HUDEP-2 (cell line): ENCODE results near the gene TBC1D2.

ENCODE experiments used
- DNase-seq, 76 experiments: peaks; one replicate each; lab custom pipeline; 2025; ENCODE audit not compliant: unreplicated experiment in 76 of 76; lab: John Stamatoyannopoulos, UW

TBC1D2 gene

DNA sequence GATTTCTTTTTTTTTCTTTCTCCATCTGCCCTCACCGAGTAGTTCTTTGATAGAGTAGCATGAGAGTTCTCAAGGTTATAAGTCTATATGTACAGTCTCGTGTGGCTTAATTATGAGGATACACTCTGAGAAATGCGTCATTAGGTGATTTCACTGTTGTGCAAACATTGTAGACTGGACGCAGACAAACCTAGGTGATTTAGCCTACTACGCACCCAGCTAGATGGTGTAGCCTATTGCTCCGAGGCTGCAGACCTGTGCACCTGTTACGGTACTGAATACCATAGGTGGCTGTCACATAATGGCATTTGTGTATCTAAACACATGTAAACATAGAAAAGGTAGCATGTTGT lies 36.1 kb downstream of the TBC1D2 start:
- DNase-seq: no peak

DNA sequence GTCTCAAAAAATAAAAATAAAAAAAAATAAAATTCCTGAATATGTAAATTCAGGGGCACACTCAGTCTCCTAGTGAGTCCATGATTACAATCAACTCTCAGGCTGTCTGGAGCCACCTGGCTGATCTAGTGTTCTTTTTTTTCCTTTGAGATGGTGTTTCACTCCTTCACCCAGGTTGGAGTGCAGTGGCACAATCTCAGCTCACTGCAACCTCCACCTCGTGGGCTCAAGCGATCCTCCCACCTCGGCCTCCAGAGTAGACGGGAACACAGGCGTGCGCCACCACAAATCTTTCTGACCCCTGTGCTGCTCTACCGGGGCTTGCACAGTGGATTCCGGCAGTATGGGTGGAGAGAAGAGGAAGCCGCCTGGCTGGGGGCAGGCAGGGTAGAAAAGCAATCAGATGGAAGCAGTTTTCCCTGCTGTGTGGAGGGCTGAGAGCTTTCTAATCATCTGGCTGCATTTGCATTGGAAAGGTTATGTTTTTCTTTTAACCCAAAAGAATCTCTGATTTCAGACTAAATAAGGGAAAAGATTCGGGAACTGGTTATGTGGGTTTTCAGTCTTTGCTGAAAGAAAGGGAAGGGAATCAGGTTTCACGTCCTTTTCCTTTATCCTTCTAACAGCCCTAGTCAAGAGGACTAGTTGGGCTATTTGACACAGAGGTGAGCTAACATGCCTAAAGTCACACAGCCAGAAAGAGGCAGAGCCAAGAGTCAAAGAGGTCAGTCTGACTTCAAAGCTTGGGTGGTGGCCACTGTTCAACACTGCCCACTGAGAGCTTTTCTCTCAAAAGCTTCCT lies 36.7 kb downstream of the TBC1D2 start:
- no peak for DNase-seq

- DNase-seq: no peak
These were observed 38.2 kb downstream of the TBC1D2 start for GRCh38 chr9:98217255-98217654.

GRCh38 chr9:98216391-98216790 lies 39.1 kb downstream of the TBC1D2 start:
- DNase-seq: no peak

DNA sequence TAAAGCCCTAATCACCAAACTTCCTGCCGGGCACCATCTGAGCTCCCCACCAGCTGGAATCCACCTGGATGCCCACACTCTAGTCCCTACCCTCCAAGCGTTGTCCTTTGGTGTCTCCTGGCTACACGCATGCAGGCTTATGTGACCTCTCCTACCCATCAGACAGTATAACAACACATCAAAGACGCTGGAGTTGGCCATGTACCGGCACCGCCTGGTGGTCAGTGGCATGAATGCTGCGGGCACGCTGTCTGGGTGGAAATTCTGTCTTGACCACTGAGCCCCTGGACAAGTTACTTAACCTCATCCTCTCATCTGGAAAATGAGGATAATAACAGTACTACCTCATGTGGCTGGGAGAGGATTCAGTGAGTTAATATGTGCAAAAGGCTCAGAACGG lies 39.6 kb downstream of the TBC1D2 start:
- peak in 28 of 76 experiments; percentile 3 to 47 (median 18) for DNase-seq

- DNase-seq: no peak
These were observed 40.2 kb downstream of the TBC1D2 start for GRCh38 chr9:98215271-98215670.

- no peak for DNase-seq
These were observed 40.6 kb downstream of the TBC1D2 start for GRCh38 chr9:98214811-98215210.

GRCh38 chr9:98211260-98211659 lies 44.2 kb downstream of the TBC1D2 start:
- DNase-seq: no peak

DNA sequence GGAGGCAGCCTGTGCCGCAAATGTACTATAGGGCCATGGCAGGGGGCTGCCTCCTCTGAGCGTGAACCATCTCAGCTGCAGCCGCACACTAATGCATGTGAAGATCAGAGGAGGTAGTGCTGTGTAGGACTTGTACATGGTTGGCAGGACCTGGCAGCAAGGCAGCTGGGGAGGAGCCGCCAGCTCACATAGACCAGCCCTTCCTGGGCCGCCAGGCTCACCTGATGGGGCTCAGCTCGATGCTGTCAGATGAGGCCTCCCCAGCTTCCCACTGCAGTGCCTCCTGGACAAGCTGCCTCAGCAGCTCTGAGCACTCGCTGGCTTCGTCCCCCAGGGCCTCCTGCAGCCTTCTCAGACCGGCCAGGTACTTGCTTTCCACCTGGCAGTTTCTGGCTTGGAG lies 45.0 kb downstream of the TBC1D2 start:
- no peak for DNase-seq

DNA sequence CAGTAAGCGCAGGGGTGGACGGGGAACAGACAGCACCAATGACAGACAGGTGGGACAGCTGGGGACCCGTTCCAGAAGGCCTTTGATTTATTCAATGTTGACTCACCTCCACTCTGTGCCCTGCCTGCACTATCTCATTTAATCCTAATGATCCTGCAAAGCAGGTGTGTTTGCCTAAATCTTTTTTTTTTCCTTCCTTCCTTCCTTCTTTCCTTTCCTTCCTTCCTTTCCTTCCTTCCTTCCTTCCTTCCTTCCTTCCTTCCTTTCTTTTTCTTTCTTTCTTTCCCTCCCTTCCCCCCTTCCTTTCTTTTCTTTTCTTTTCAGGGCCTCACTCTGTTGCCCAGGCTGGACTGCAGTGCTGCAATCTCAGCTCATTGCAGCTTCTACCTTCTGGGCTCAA lies 45.9 kb downstream of the TBC1D2 start:
- DNase-seq: no peak

DNA sequence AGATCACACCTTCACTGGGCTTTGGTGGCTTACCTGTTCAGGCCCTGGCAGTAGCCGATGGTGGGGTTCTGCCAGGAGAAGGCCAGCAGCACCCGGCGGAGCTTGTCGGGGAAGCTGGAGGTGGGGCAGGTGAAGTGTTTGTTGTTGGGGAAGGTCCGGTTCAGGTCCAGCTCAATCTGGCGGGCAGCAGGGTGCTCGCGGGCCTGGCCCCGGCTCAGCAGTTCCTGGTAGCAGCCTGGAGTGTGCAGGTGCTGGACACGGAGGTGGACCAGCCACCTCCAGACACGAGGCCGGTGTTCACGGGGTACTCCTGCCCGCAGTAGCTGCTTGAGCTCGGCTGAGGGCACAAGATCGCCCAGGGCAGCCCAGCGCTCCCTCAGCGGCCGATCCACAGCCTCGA lies 46.8 kb downstream of the TBC1D2 start:
- no peak for DNase-seq

- no peak for DNase-seq
These were observed 47.8 kb downstream of the TBC1D2 start for GRCh38 chr9:98207606-98208005.

- no peak for DNase-seq
These were observed 48.7 kb downstream of the TBC1D2 start for GRCh38 chr9:98206754-98207153.

DNA sequence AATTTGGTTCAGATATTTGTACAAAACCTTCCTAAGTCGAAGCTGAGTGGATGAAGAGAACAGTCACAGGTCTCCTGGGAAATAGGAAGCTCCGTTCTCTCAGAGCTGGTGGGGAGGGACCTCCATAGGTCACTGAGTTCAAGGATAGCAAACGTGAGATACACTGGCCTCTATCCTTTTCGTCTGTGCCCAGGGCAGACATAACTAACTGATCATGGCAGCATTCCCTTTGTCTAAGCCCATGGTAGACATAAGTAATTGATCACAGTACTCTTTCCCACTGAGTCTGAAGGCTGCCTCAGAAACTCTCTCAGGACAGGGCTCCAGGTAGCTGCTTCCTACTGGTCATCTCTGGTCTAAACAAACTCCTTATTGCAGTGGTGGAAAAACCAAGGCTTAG lies 50.8 kb downstream of the TBC1D2 start:
- no peak for DNase-seq

GRCh38 chr9:98203153-98203552 lies 52.3 kb downstream of the TBC1D2 start:
- DNase-seq: no peak

GRCh38 chr9:98202252-98202651 lies 53.2 kb downstream of the TBC1D2 start:
- no peak for DNase-seq

DNA sequence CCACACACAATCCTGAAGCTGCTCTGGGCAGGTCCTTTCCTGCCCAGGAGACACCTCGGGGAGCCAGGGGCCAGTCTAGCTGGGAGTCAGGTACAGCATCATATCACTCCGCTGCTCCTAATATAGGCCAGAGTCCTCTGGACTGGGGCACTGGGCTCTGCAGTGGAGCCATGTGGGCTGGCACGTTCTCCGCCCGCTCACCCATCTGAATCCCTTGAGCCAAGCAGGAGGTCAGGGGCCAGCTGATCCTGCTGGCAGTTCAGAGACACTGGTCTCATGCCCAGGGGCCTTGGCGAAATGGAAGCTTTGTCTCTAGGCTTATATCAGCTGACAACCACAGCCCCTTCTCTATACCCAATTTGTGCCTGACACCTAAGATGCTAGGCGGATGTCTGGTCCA lies 53.7 kb downstream of the TBC1D2 start:
- DNase-seq: no peak

- DNase-seq: no peak
These were observed 54.3 kb downstream of the TBC1D2 start for GRCh38 chr9:98201102-98201501.

DNA sequence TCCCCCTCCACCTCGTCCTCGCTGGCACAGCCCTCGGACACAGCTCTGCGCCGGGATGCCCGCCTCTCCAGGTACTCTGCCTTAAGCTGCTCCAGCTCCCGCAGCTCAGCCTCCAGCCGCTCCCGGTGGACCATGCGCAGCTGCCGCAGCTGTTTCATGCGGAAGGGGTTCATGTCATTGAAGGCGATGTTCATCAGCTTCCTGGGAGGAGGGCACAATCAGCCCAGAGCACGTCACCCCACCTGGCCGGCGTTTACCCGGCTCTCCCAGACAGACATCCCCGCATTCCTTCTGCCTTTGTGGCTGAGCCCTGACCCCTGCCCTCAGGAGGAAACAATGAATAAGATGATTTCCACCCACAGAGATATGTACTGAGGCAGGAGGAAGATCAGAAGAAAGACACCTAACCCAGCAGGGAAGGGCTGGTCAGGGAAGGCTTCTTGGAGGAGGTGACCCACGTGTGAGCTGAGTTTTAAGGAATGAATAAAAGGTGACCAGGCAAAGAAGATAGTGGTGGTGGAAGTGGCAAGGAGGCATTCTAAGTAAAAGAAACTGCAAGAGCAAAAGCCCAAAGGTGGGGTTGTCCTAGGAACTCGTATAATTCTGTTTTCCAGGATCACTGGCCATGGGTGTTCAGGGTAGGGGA lies 55.9 kb downstream of the TBC1D2 start:
- DNase-seq: no peak

DNA sequence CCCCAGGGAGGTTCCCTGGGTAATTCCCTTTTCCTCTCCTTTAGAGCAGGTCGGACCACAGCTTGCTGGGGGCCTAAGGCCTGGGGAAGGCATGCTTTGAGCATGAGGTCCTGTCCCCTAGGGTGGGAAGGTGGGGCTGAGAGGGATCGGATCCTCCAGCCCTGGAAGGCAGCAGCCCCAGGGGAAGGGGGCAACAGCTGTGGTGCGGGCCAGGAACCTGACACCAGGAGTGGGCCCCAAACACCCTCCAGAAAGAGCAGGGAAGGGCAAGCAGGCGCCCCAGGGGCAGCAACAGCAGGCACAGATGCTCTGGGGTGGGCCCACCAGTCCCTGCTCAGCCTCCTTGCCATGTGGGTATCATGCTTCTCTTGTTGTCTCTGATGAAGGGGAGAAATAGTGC lies 59.8 kb downstream of the TBC1D2 start:
- no peak for DNase-seq

- DNase-seq: no peak
These were observed 62.0 kb downstream of the TBC1D2 start for GRCh38 chr9:98193336-98193944.
